ENCODE data around the gene SYCE1.

GRCh38 chr10:133523631-133524203 is 41.7 kb downstream of the SYCE1 start:
- TF ChIP-seq TAF1 (IDR thresholded peaks at IDR 0.05; ENCODE audit: low read depth, low read length) (no peak), RAD21 (IDR thresholded peaks at IDR 0.05 in 1 of 2, conservative IDR thresholded peaks at IDR 0.05 in 1 of 2; ENCODE audit: low read depth in 2 of 2, low read length in 2 of 2) (no peak), POLR2AphosphoS5 (IDR thresholded peaks at IDR 0.05; ENCODE audit: low read depth, low read length) (no peak), CTCF (IDR thresholded peaks at IDR 0.05; ENCODE audit: control extremely low read depth in 1 of 3, insufficient read depth in 1 of 3, low read depth in 1 of 3, low read length in 3 of 3) (no peak), POLR2A (IDR thresholded peaks at IDR 0.05; ENCODE audit: control extremely low read depth in 1 of 2, low read depth in 2 of 2, low read length in 2 of 2) (no peak), CEBPB (IDR thresholded peaks at IDR 0.05; ENCODE audit: low read depth, low read length) (no peak), SIN3A (conservative IDR thresholded peaks at IDR 0.05 in 1 of 2, IDR thresholded peaks at IDR 0.05 in 1 of 2; ENCODE audit: low read depth in 1 of 2, low read length in 2 of 2) (no peak)
- TF ChIP-seq, protein P1, sequence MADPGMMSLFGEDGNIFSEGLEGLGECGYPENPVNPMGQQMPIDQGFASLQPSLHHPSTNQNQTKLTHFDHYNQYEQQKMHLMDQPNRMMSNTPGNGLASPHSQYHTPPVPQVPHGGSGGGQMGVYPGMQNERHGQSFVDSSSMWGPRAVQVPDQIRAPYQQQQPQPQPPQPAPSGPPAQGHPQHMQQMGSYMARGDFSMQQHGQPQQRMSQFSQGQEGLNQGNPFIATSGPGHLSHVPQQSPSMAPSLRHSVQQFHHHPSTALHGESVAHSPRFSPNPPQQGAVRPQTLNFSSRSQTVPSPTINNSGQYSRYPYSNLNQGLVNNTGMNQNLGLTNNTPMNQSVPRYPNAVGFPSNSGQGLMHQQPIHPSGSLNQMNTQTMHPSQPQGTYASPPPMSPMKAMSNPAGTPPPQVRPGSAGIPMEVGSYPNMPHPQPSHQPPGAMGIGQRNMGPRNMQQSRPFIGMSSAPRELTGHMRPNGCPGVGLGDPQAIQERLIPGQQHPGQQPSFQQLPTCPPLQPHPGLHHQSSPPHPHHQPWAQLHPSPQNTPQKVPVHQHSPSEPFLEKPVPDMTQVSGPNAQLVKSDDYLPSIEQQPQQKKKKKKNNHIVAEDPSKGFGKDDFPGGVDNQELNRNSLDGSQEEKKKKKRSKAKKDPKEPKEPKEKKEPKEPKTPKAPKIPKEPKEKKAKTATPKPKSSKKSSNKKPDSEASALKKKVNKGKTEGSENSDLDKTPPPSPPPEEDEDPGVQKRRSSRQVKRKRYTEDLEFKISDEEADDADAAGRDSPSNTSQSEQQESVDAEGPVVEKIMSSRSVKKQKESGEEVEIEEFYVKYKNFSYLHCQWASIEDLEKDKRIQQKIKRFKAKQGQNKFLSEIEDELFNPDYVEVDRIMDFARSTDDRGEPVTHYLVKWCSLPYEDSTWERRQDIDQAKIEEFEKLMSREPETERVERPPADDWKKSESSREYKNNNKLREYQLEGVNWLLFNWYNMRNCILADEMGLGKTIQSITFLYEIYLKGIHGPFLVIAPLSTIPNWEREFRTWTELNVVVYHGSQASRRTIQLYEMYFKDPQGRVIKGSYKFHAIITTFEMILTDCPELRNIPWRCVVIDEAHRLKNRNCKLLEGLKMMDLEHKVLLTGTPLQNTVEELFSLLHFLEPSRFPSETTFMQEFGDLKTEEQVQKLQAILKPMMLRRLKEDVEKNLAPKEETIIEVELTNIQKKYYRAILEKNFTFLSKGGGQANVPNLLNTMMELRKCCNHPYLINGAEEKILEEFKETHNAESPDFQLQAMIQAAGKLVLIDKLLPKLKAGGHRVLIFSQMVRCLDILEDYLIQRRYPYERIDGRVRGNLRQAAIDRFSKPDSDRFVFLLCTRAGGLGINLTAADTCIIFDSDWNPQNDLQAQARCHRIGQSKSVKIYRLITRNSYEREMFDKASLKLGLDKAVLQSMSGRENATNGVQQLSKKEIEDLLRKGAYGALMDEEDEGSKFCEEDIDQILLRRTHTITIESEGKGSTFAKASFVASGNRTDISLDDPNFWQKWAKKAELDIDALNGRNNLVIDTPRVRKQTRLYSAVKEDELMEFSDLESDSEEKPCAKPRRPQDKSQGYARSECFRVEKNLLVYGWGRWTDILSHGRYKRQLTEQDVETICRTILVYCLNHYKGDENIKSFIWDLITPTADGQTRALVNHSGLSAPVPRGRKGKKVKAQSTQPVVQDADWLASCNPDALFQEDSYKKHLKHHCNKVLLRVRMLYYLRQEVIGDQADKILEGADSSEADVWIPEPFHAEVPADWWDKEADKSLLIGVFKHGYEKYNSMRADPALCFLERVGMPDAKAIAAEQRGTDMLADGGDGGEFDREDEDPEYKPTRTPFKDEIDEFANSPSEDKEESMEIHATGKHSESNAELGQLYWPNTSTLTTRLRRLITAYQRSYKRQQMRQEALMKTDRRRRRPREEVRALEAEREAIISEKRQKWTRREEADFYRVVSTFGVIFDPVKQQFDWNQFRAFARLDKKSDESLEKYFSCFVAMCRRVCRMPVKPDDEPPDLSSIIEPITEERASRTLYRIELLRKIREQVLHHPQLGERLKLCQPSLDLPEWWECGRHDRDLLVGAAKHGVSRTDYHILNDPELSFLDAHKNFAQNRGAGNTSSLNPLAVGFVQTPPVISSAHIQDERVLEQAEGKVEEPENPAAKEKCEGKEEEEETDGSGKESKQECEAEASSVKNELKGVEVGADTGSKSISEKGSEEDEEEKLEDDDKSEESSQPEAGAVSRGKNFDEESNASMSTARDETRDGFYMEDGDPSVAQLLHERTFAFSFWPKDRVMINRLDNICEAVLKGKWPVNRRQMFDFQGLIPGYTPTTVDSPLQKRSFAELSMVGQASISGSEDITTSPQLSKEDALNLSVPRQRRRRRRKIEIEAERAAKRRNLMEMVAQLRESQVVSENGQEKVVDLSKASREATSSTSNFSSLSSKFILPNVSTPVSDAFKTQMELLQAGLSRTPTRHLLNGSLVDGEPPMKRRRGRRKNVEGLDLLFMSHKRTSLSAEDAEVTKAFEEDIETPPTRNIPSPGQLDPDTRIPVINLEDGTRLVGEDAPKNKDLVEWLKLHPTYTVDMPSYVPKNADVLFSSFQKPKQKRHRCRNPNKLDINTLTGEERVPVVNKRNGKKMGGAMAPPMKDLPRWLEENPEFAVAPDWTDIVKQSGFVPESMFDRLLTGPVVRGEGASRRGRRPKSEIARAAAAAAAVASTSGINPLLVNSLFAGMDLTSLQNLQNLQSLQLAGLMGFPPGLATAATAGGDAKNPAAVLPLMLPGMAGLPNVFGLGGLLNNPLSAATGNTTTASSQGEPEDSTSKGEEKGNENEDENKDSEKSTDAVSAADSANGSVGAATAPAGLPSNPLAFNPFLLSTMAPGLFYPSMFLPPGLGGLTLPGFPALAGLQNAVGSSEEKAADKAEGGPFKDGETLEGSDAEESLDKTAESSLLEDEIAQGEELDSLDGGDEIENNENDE (IDR thresholded peaks at IDR 0.05; ENCODE audit: insufficient replicate concordance, low read length) = no peak

Measured in H1 (cell line).